ENCODE measurements around the gene TM7SF3. TPM values are rescaled to one million over a fixed set of nuclear protein-coding genes. Genes with fewer than 3 reads are reported as not detected.
"Not testable (repeated sequence)": the region's sequence is repeated elsewhere in the genome, so short reads cannot be mapped to it uniquely, and the experiment has no call there.

TM7SF3 gene
- total RNA-seq, 1 experiment from 2014 or later, result 114 TPM

DNA sequence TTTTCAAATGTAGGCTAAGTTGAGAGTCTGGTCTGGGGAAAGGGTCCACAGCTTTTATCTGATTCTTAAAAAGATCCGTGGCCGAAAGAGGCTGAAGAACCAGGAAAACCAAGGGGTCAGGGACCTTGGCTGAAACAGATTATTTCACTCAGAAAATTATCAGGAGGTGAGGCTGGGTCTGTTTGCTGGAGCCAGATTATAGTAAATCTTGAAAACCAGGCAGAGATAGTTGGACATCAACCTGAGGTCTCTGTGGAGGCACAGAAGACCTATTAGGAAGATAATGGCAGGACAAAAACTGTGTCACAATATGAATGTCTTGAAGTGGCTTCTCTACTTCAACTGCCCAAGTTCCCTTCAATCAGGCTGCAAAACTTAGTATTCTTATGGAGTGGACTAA lies 6.6 kb upstream of the TM7SF3 start:
- peaks cover 22% of the 10 kb centered on the region for H3K4me1 ChIP-seq (ENCODE audit: insufficient read depth, low read length)
- TF ChIP-seq EZH2 (IDR thresholded peaks at IDR 0.05; ENCODE audit: low read length, unreplicated experiment) (no peak), EZH2phosphoT487 (IDR thresholded peaks at IDR 0.05; ENCODE audit: borderline replicate concordance, low read length) (no peak)
- TF ChIP-seq, protein P1, sequence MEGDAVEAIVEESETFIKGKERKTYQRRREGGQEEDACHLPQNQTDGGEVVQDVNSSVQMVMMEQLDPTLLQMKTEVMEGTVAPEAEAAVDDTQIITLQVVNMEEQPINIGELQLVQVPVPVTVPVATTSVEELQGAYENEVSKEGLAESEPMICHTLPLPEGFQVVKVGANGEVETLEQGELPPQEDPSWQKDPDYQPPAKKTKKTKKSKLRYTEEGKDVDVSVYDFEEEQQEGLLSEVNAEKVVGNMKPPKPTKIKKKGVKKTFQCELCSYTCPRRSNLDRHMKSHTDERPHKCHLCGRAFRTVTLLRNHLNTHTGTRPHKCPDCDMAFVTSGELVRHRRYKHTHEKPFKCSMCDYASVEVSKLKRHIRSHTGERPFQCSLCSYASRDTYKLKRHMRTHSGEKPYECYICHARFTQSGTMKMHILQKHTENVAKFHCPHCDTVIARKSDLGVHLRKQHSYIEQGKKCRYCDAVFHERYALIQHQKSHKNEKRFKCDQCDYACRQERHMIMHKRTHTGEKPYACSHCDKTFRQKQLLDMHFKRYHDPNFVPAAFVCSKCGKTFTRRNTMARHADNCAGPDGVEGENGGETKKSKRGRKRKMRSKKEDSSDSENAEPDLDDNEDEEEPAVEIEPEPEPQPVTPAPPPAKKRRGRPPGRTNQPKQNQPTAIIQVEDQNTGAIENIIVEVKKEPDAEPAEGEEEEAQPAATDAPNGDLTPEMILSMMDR (conservative IDR thresholded peaks at IDR 0.05; ENCODE audit: low read depth, low read length), result no peak
- H3F3A ChIP-seq (ENCODE audit: low read length, unreplicated experiment), result no peaks in the 10 kb centered on the region
- peaks cover 17% of the 10 kb centered on the region; the same call in 1 of the 2 replicates for H4K20me1 ChIP-seq (ENCODE audit: low read length)
- ChIA-PET CTCF (interaction anchor here (1.1 kb wide), 1 partner anchor 101 kb away, joined by 4 read pairs; no protein-coding TSS in a partner anchor), POLR2A (ENCODE audit: unreplicated experiment) (no interaction called here)
- no peak overlapping the region for H3K9ac ChIP-seq (ENCODE audit: low read length)
- no TSS peak for BruUV-seq (replicated peaks)
- H3K79me2 ChIP-seq (ENCODE audit: low read length), result peaks cover 34% of the 10 kb centered on the region
- no peak overlapping the region for H2AFZ ChIP-seq (ENCODE audit: low read length)
- ATAC-seq (no peak), DNase-seq (no peak)
- H3K27ac ChIP-seq (ENCODE audit: low read length), result no peak overlapping the region
- intact Hi-C loops (cut with micrococcal nuclease), result loop anchor here (5.0 kb wide), 1 partner anchor 242 kb away; no protein-coding TSS in a partner anchor
- H3K36me3 ChIP-seq (ENCODE audit: low read depth, low read length), result no peaks in the 10 kb centered on the region
- no peak overlapping the region for H3K4me3 ChIP-seq (ENCODE audit: low read length)
- no peaks in the 10 kb centered on the region for H3K9me3 ChIP-seq (ENCODE audit: low read length)
- no peak overlapping the region for H3K4me2 ChIP-seq (ENCODE audit: low read length)
- no peaks in the 10 kb centered on the region for H3K27me3 ChIP-seq (ENCODE audit: low read length)
- H3K9me2 ChIP-seq (replicated peaks; ENCODE audit: low read length), result no peaks in the 10 kb centered on the region

DNA sequence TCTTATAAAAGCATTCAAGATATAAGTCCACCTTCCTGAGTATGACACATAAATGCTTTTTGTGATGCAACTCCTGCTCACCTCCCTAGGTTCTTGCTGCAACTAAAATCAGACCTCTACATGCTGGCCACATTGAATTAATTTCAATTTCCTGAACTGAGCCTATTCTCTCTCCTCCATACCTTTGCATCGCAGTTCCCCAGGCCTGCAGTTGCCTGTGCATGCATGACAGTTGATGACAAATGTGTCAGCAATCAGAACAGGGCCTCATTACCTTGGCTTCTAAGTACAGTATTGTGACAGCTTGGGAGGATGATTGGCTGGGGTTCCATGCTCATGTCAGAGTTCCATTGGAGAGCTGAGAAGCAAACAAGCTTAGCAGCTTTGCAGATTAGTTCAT lies 3.9 kb upstream of the TM7SF3 start:
- ChIA-PET POLR2A (ENCODE audit: unreplicated experiment) (interaction anchor here (0.6 kb wide), 1 partner anchor 306 kb away, joined by 5 read pairs; no protein-coding TSS in a partner anchor), CTCF (no interaction called here)
- ATAC-seq (no peak), DNase-seq (no peak)
- no peak overlapping the region for H3K27ac ChIP-seq (ENCODE audit: low read length)
- intact Hi-C loops (cut with micrococcal nuclease), result loop anchor here (5.0 kb wide), 1 partner anchor 684 kb away; no protein-coding TSS in a partner anchor
- no peak overlapping the region for H3K4me2 ChIP-seq (ENCODE audit: low read length)
- H3K27me3 ChIP-seq (ENCODE audit: low read length), result no peaks in the 10 kb centered on the region
- H3K4me3 ChIP-seq (ENCODE audit: low read length), result no peak overlapping the region
- no peak for TF ChIP-seq EZH2phosphoT487 (IDR thresholded peaks at IDR 0.05; ENCODE audit: borderline replicate concordance, low read length)
- TF ChIP-seq, protein P1 (conservative IDR thresholded peaks at IDR 0.05; ENCODE audit: low read depth, low read length), result no peak
- TF ChIP-seq EZH2 (IDR thresholded peaks at IDR 0.05; ENCODE audit: low read length, unreplicated experiment), result no peak
- H3K9me3 ChIP-seq (ENCODE audit: low read length), result no peaks in the 10 kb centered on the region
- H3K9me2 ChIP-seq (replicated peaks; ENCODE audit: low read length), result no peaks in the 10 kb centered on the region
- peaks cover 18% of the 10 kb centered on the region for H3K4me1 ChIP-seq (ENCODE audit: insufficient read depth, low read length)
- no peaks in the 10 kb centered on the region for H3K36me3 ChIP-seq (ENCODE audit: low read depth, low read length)
- no peaks in the 10 kb centered on the region for H3F3A ChIP-seq (ENCODE audit: low read length, unreplicated experiment)
- no peaks in the 10 kb centered on the region for H4K20me1 ChIP-seq (ENCODE audit: low read length)
- peaks cover 16% of the 10 kb centered on the region for H3K79me2 ChIP-seq (ENCODE audit: low read length)
- H3K9ac ChIP-seq (ENCODE audit: low read length), result no peak overlapping the region
- H2AFZ ChIP-seq (ENCODE audit: low read length), result no peak overlapping the region
- no TSS peak for BruUV-seq (replicated peaks)

DNA sequence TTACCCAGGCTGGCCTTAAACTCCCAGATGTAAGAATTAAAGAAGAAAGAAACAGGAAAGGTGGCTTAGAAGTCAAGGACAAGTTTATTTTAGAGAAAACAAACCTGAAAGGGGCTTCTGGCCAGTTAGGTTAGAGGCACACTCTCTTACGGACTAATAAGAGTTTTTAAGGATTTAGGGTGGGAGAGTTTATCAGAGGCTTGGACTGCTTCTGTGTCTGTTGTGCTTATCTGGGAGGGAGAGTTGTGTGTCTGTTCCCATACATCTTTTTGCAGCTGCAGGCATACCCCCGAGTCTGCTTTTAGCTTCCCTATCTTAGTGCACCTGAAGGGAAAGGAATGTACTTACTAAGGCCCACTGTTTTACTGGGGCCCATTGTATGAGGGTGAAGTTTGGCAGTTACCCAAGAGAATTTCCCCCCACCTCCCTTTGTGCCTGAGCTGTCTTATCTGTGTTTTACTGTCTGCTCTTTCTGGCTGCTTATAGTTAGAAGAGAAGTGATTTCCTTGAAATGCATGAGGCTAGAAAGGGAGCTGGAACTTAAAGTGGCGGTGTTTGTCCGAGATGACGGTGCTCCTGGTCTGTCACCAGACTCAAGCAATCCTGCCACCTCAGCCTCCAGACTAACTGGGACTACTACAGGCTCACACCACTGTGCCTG lies 3.1 kb upstream of the TM7SF3 start:
- BruUV-seq (replicated peaks); H3K9ac ChIP-seq (ENCODE audit: low read length); H3K9me2 ChIP-seq (replicated peaks; ENCODE audit: low read length); H4K20me1 ChIP-seq (ENCODE audit: low read length); DNase-seq; CTCF ChIA-PET; H3K27me3 ChIP-seq (ENCODE audit: low read length); H3F3A ChIP-seq (ENCODE audit: low read length, unreplicated experiment); H3K4me3 ChIP-seq (ENCODE audit: low read length); POLR2A ChIA-PET (ENCODE audit: unreplicated experiment); H3K36me3 ChIP-seq (ENCODE audit: low read depth, low read length); H2AFZ ChIP-seq (ENCODE audit: low read length); H3K4me2 ChIP-seq (ENCODE audit: low read length); H3K27ac ChIP-seq (ENCODE audit: low read length); H3K9me3 ChIP-seq (ENCODE audit: low read length); ATAC-seq: not testable (repeated sequence)
- peaks cover 25% of the 10 kb centered on the region for H3K4me1 ChIP-seq (ENCODE audit: insufficient read depth, low read length)
- intact Hi-C loops (cut with micrococcal nuclease), result loop anchor here (5.0 kb wide), 1 partner anchor 685 kb away; no protein-coding TSS in a partner anchor
- peaks cover 16% of the 10 kb centered on the region for H3K79me2 ChIP-seq (ENCODE audit: low read length)
